ENCODE measurements around the gene RNF135. TPM values are rescaled to one million over a fixed set of nuclear protein-coding genes. Genes with fewer than 3 reads are reported as not detected.
A peak's percentile ranks its signal among the peaks of the same experiment; 100 is the strongest.

RNF135 gene
- total RNA-seq, 2 donors from 2014 or later, result 13.7 to 18.8 TPM

GRCh38 chr17:30947796-30948195 is 23.0 kb upstream of the RNF135 start:
- no peaks in the 10 kb centered on the region for H3K36me3 ChIP-seq (replicated peaks in 1 of 2; ENCODE audit: insufficient read depth in 1 of 2, low read depth in 2 of 2)
- H3K27ac ChIP-seq, result no peak overlapping the region
- H3K27me3 ChIP-seq, result no peaks in the 10 kb centered on the region
- ATAC-seq (no peak), DNase-seq (no peak)
- WGBS, 2 donors, result 97 to 99% methylated on average over 5 of the region's 5 CpGs
- intact Hi-C loops (cut with DNase I), result no loop called here
- no peak for TF ChIP-seq CTCF (IDR thresholded peaks at IDR 0.05)
- TF ChIP-seq POLR2A (IDR thresholded peaks at IDR 0.05), result no peak
- no peaks in the 10 kb centered on the region for H3K9me3 ChIP-seq
- H3K4me1 ChIP-seq, result no peaks in the 10 kb centered on the region
- no peak overlapping the region for H3K4me3 ChIP-seq

DNA sequence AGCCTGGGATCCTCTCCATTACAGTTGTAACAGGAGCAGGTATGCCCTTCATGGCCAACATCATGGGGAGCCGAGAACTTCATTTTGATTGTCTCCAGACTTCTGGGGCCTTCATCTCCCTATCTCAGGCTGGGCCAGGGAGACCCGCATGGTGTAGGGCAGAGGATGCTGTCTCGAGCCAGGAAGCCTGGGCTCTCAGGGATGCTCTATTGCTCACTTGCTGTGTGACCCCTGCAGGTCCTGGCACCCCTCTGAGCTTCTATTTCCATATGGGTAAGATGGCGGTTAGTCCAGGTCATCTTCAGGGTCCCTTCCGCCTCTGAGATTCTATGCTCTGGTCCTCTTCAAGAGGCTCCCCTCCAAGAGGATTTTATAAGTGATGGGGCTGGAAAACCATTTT is 20.6 kb upstream of the RNF135 start:
- DNase-seq (no peak), ATAC-seq (no peak)
- H3K27ac ChIP-seq, result peak overlapping the region in 1 of 4 donors; percentile 41
- TF ChIP-seq CTCF (IDR thresholded peaks at IDR 0.05) (no peak), POLR2A (IDR thresholded peaks at IDR 0.05) (no peak)
- no peaks in the 10 kb centered on the region for H3K36me3 ChIP-seq (replicated peaks in 1 of 2; ENCODE audit: insufficient read depth in 1 of 2, low read depth in 2 of 2)
- intact Hi-C loops (cut with DNase I), result no loop called here
- WGBS, 2 donors, result 96% methylated on average over 2 to 5 of the region's 5 CpGs
- no peak overlapping the region for H3K4me3 ChIP-seq
- no peaks in the 10 kb centered on the region for H3K27me3 ChIP-seq
- no peaks in the 10 kb centered on the region for H3K4me1 ChIP-seq
- no peaks in the 10 kb centered on the region for H3K9me3 ChIP-seq

DNA sequence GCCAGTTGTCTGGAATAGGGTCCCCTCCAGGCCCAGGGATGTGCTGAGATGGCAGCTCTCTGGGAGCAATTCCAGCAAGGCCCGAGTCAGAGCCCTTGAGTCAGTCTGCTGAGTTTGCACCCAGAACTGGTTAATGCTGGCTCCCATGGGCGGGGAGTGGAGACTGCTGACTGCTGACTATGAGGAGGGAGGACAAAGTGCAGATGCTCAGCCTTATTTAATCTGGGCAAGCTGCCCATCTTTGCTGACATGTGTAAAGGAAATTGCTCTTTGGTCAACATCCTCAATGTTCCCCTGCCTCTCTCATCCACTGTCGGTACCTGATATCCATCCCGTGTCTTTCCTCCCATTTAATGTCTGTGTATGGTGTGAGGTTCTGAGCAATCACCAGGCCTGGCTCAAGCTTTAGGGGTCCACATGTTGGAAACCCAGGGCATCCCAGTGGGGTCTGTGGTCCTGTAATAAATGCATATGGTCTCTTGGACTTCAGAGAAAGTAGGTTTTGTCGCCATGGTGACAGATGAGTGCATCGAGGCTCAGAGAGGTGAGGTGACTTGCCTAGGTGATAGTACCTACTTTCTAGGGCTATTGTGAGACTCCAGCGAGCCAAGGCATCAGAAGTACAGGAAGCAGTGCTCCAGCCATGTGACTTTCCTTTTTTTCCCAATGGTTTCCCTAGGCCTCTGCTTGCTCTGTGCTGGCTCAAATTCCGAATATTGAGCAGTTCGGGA is 20.0 kb upstream of the RNF135 start:
- Histone ChIP-seq H3K27me3 (no peaks in the 10 kb centered on the region), H3K36me3 (replicated peaks in 1 of 2; ENCODE audit: insufficient read depth in 1 of 2, low read depth in 2 of 2) (no peaks in the 10 kb centered on the region), H3K4me1 (no peaks in the 10 kb centered on the region), H3K27ac (peak overlapping the region in 2 of 4 donors; percentile 8 to 52), H3K4me3 (no peak overlapping the region), H3K9me3 (no peaks in the 10 kb centered on the region)
- ATAC-seq (peak; percentile 58), DNase-seq (peak; percentile 34 to 87 (median 62))
- WGBS, 2 donors, result 66 to 85% methylated on average over 8 to 9 of the region's 9 CpGs
- no peak for TF ChIP-seq CTCF (IDR thresholded peaks at IDR 0.05)
- TF ChIP-seq POLR2A (IDR thresholded peaks at IDR 0.05), result peak in 1 of 3 donors; percentile 11
- intact Hi-C loops (cut with DNase I), result no loop called here

DNA sequence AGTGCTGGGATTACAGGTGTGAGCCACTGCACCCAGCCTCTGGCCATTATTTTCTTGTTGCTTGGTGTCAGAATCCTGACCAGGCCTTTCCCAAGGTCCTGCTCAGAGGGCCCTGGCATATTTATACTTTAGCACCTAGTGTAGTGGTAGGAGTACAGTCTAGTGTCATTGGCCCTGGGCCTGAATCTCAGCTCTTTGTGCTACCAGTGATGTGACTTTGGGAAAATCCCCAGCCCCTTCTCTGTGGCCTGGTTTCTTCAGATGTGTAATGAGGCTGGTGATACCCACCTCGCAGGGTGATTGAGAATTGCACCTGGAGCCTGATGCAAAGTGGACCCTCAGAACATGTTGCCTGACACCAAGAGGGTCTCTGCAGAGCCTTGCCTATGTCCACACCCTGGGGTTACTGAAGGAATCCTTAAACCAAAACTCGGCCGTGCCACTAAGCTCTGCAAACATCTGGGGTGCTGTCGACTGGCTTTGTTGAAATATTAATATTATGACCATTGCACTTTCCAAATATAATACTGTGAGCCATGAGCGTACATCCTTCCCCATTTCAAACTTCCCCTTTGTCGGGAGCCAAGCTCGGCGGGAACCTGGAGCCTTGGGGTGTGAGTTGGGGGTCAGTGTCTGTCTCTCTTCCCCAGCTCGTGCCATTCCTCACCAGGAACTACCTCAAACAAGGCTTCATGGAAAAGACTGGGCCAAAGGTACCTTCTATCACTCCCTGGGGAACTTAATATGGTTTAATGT is 18.0 kb upstream of the RNF135 start:
- ATAC-seq, result no peak
- TF ChIP-seq POLR2A (IDR thresholded peaks at IDR 0.05), result no peak
- TF ChIP-seq CTCF (IDR thresholded peaks at IDR 0.05), result no peak
- no peaks in the 10 kb centered on the region for H3K9me3 ChIP-seq
- no peak overlapping the region for H3K4me3 ChIP-seq
- H3K27me3 ChIP-seq, result no peaks in the 10 kb centered on the region
- H3K4me1 ChIP-seq, result no peaks in the 10 kb centered on the region
- DNase-seq, result peak in 1 of 4 donors; percentile 55
- peak overlapping the region in 1 of 4 donors; percentile 63 for H3K27ac ChIP-seq
- no peaks in the 10 kb centered on the region for H3K36me3 ChIP-seq (replicated peaks in 1 of 2; ENCODE audit: insufficient read depth in 1 of 2, low read depth in 2 of 2)
- 76 to 88% methylated on average over 7 to 9 of the region's 9 CpGs for WGBS, 2 donors
- intact Hi-C loops (cut with DNase I), result no loop called here

Measured in body of pancreas (tissue), 4 donors.